Measurements from ENCODE around the gene DNASE1L3. TPM values are rescaled to one million over a fixed set of nuclear protein-coding genes. Genes with fewer than 3 reads are reported as not detected.
"Not testable (repeated sequence)": the region's sequence is repeated elsewhere in the genome, so short reads cannot be mapped to it uniquely, and the experiment has no call there.

The DNASE1L3 gene
- total RNA-seq, 8 experiments from 2014 or later: 0.17 to 1.4 (median 0.27) TPM; not detected in 2

- WGBS, 10 experiments: 60 to 100% (median 97%) methylated on average over 1 to 4 of the region's 4 CpGs; no CpG with 5 or more reads in 4 of the 10 experiments
- ATAC-seq (replicated peaks in 6 of 8): no peak
- peaks cover 0 to 3% of the 10 kb centered on the region in 2 donors for H3K4me1 ChIP-seq (replicated peaks in 1 of 2)
- in situ Hi-C loops (cut with MboI; ENCODE audit: low pct_unique_long_range_greater_than_20kb in 2 of 9, low sequenced_read_pairs in 9 of 9, unreplicated experiment in 9 of 9): no loop called here
- H3K4me3 ChIP-seq: no peak overlapping the region
- no peak overlapping the region for H3K27ac ChIP-seq
These were observed 7.2 kb downstream of the DNASE1L3 start for GRCh38 chr3:58203541-58203940.

- H3K4me3 ChIP-seq: no peak overlapping the region
- ATAC-seq (replicated peaks in 6 of 8): no peak
- no peak overlapping the region for H3K27ac ChIP-seq
- in situ Hi-C loops (cut with MboI; ENCODE audit: low pct_unique_long_range_greater_than_20kb in 2 of 9, low sequenced_read_pairs in 9 of 9, unreplicated experiment in 9 of 9): no loop called here
- H3K4me1 ChIP-seq (replicated peaks in 1 of 2): peaks cover 0 to 3% of the 10 kb centered on the region in 2 donors
- WGBS, 10 experiments: 25 to 79% (median 69%) methylated on average over 2 to 8 of the region's 9 CpGs; no CpG with 5 or more reads in 4 of the 10 experiments
These were observed 7.8 kb downstream of the DNASE1L3 start for GRCh38 chr3:58202917-58203360.

- ATAC-seq (replicated peaks in 6 of 8); H3K4me3 ChIP-seq; H3K27ac ChIP-seq; in situ Hi-C loops (cut with MboI; ENCODE audit: low pct_unique_long_range_greater_than_20kb in 2 of 9, low sequenced_read_pairs in 9 of 9, unreplicated experiment in 9 of 9); H3K4me1 ChIP-seq (replicated peaks in 1 of 2): not testable (repeated sequence)
- 39 to 100% (median 80%) methylated on average over 1 to 3 of the region's 3 CpGs; no CpG with 5 or more reads in 1 of the 10 experiments for WGBS, 10 experiments
These were observed 9.3 kb downstream of the DNASE1L3 start for GRCh38 chr3:58201451-58201850.

GRCh38 chr3:58200846-58201355 is 9.9 kb downstream of the DNASE1L3 start:
- H3K4me1 ChIP-seq (replicated peaks in 1 of 2): peaks cover 0 to 3% of the 10 kb centered on the region in 2 donors
- in situ Hi-C loops (cut with MboI; ENCODE audit: low pct_unique_long_range_greater_than_20kb in 2 of 9, low sequenced_read_pairs in 9 of 9, unreplicated experiment in 9 of 9): no loop called here
- no peak overlapping the region for H3K27ac ChIP-seq
- ATAC-seq (replicated peaks in 6 of 8): peak in 2 of 8 experiments; percentile 49 to 50
- whole genome bisulfite sequencing, 10 experiments: 20 to 62% (median 47%) methylated on average over 1 to 9 of the region's 11 CpGs; no CpG with 5 or more reads in 3 of the 10 experiments
- no peak overlapping the region for H3K4me3 ChIP-seq

GRCh38 chr3:58200121-58200709 is 10.6 kb downstream of the DNASE1L3 start:
- in situ Hi-C loops (cut with MboI; ENCODE audit: low pct_unique_long_range_greater_than_20kb in 2 of 9, low sequenced_read_pairs in 9 of 9, unreplicated experiment in 9 of 9): no loop called here
- H3K27ac ChIP-seq: no peak overlapping the region

GRCh38 chr3:58198804-58199203 is 12.0 kb downstream of the DNASE1L3 start:
- Histone ChIP-seq H3K4me3 (no peak overlapping the region), H3K4me1 (replicated peaks in 1 of 2) (peaks cover 0 to 3% of the 10 kb centered on the region in 2 donors), H3K27ac (no peak overlapping the region)
- in situ Hi-C loops (cut with MboI; ENCODE audit: low pct_unique_long_range_greater_than_20kb in 2 of 9, low sequenced_read_pairs in 9 of 9, unreplicated experiment in 9 of 9): loop anchor here in 4 of 9 experiments (25.0 kb wide), 3 partner anchors 88 to 213 kb away; partner anchors contain the start of genes HTD2 (in 1 of the 4) and RPP14 (in 1 of the 4)
- ATAC-seq (replicated peaks in 6 of 8): no peak

More at GRCh38 chr3:58200121-58200709, 10.6 kb downstream of the DNASE1L3 start:
- ATAC-seq (replicated peaks in 6 of 8): no peak
- Histone ChIP-seq H3K4me3 (no peak overlapping the region), H3K4me1 (replicated peaks in 1 of 2) (peaks cover 0 to 3% of the 10 kb centered on the region in 2 donors)

- in situ Hi-C loops (cut with MboI; ENCODE audit: low pct_unique_long_range_greater_than_20kb in 2 of 9, low sequenced_read_pairs in 9 of 9, unreplicated experiment in 9 of 9): loop anchor here in 4 of 9 experiments (25.0 kb wide), 3 partner anchors 89 to 214 kb away; partner anchors contain the start of genes HTD2 (in 1 of the 4) and RPP14 (in 1 of the 4)
- WGBS, 10 experiments: 29 to 100% (median 77%) methylated on average over 1 to 8 of the region's 8 CpGs; no CpG with 5 or more reads in 1 of the 10 experiments
- Histone ChIP-seq H3K4me3 (no peak overlapping the region), H3K4me1 (replicated peaks in 1 of 2) (peaks cover 0 to 3% of the 10 kb centered on the region in 2 donors), H3K27ac (no peak overlapping the region)
- no peak for ATAC-seq (replicated peaks in 6 of 8)
These were observed 12.4 kb downstream of the DNASE1L3 start for GRCh38 chr3:58198362-58198761.

GRCh38 chr3:58197588-58197987 is 13.2 kb downstream of the DNASE1L3 start:
- WGBS, 10 experiments: 76 to 97% (median 87%) methylated on average over 1 to 5 of the region's 10 CpGs; no CpG with 5 or more reads in 4 of the 10 experiments
- in situ Hi-C loops (cut with MboI; ENCODE audit: low pct_unique_long_range_greater_than_20kb in 2 of 9, low sequenced_read_pairs in 9 of 9, unreplicated experiment in 9 of 9): loop anchor here in 4 of 9 experiments (25.0 kb wide), 3 partner anchors 90 to 215 kb away; partner anchors contain the start of genes HTD2 (in 1 of the 4) and RPP14 (in 1 of the 4)

DNA sequence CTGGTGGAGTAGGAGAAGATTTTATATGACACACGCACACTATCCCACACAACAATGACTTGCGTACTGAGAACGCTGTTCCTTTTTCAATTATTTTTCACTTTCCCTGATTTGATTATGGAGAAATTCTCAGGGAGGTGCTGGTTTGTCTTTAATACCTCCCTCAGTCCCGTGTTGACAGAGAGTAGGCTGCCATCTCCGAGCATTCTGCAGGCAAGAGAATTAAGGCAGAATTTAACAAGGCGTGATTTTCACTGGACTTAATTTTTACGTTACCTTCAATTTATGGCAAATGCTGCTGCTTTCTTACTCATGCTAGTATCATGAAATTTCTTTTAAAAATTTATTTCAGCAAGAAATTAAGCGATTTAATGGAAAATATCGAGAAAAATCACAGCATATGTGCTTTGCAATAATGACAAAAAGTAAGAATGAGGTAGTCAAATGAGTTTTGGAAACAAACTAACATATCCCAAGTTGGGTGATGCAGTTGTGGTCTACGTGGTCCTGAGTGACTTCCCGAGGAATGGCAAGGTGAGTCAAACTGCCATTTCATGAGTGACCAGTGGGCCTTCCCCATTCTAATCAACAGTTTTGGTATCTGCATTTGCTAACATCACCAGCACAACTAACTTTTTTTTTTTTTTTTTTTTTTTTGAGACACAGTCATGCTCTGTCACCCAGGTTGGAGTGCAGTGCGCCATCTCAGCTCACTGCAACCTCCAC is 16.9 kb downstream of the DNASE1L3 start:
- Histone ChIP-seq H3K4me1 (replicated peaks in 1 of 2) (peaks cover 14 to 22% of the 10 kb centered on the region in 2 donors), H3K27ac (no peak overlapping the region), H3K4me3 (no peak overlapping the region)
- WGBS, 10 experiments: 64 to 100% (median 84%) methylated on average over 5 to 11 of the region's 12 CpGs
- no peak for ATAC-seq (replicated peaks in 6 of 8)
- in situ Hi-C loops (cut with MboI; ENCODE audit: low pct_unique_long_range_greater_than_20kb in 2 of 9, low sequenced_read_pairs in 9 of 9, unreplicated experiment in 9 of 9): loop anchor here in 4 of 9 experiments (25.0 kb wide), 3 partner anchors 93 to 218 kb away; partner anchors contain the start of genes HTD2 (in 1 of the 4) and RPP14 (in 1 of the 4)

More at GRCh38 chr3:58197588-58197987, 13.2 kb downstream of the DNASE1L3 start:
- ATAC-seq (replicated peaks in 6 of 8): no peak
- Histone ChIP-seq H3K27ac (no peak overlapping the region), H3K4me1 (replicated peaks in 1 of 2) (peaks cover 0 to 3% of the 10 kb centered on the region in 2 donors), H3K4me3 (no peak overlapping the region)

- peak in 4 of 8 experiments; percentile 35 to 44 (median 40) for ATAC-seq (replicated peaks in 6 of 8)
- no peak overlapping the region for H3K27ac ChIP-seq
- WGBS, 10 experiments: 0 to 100% (median 66%) methylated on average over 1 to 4 of the region's 5 CpGs; no CpG with 5 or more reads in 6 of the 10 experiments
- H3K4me3 ChIP-seq: no peak overlapping the region
- H3K4me1 ChIP-seq (replicated peaks in 1 of 2): peaks cover 20 to 26% of the 10 kb centered on the region in 2 donors
- in situ Hi-C loops (cut with MboI; ENCODE audit: low pct_unique_long_range_greater_than_20kb in 2 of 9, low sequenced_read_pairs in 9 of 9, unreplicated experiment in 9 of 9): loop anchor here in 4 of 9 experiments (25.0 kb wide), 3 partner anchors 95 to 220 kb away; partner anchors contain the start of genes HTD2 (in 1 of the 4) and RPP14 (in 1 of the 4)
These were observed 18.7 kb downstream of the DNASE1L3 start for GRCh38 chr3:58192069-58192468.

DNA sequence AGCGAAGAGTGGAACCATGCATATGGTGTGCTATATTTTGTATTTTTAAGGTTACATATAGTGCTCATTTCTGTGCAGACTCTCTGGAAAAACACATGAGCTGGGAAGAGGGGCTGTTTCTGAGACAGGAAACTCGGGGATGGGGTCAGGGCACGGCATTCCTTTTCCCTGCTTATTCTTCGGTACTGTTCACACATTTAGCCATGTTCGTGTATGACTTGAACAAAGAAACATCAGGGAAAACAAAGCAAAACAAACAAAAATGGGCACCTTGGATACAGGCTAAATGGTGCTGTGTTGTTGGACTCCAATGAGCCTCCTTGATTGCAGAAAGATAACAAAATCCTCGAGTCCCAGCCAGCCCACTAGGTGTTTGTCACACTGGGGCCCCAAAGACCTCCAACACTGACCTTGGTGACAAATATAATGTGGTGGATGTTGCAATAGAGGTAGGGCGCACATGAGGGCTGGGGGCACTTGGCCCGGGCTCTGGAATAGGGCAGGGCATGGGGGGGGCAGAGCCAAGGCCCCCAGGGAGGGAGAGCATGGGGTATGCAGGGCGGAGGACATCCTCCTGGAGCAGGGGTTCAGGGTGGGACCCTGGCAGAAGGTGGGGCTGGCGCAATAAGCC is 19.3 kb downstream of the DNASE1L3 start:
- WGBS, 10 experiments: 25 to 100% (median 69%) methylated on average over 1 to 6 of the region's 10 CpGs
- H3K27ac ChIP-seq: no peak overlapping the region
- peak in 2 of 8 experiments; percentile 14 to 60 for ATAC-seq (replicated peaks in 6 of 8)
- no peak overlapping the region for H3K4me3 ChIP-seq
- peaks cover 20 to 30% of the 10 kb centered on the region in 2 donors for H3K4me1 ChIP-seq (replicated peaks in 1 of 2)
- in situ Hi-C loops (cut with MboI; ENCODE audit: low pct_unique_long_range_greater_than_20kb in 2 of 9, low sequenced_read_pairs in 9 of 9, unreplicated experiment in 9 of 9): loop anchor here in 4 of 9 experiments (25.0 kb wide), 3 partner anchors 96 to 221 kb away; partner anchors contain the start of genes HTD2 (in 1 of the 4) and RPP14 (in 1 of the 4)

DNA sequence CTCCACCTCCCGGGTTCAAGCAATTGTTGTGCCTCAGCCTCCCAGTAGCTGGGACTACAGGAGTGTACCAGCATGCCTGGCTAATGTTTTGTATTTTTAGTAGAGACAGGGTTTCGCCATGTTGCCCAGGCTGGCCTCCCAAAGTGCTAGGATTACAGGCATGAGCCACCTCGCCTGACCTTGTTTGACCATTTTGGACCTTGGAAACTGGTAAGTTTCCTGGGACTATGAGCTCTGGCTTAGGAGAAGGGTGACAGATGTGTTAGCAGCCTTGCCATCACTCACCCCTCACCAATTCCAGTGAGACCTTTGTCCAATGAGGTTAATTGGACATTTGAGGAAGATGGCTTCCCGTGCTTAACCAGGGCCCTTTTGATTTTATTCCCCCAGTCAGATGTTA is 19.9 kb downstream of the DNASE1L3 start:
- ATAC-seq (replicated peaks in 6 of 8): no peak
- WGBS, 10 experiments: 83 to 100% (median 100%) methylated on average over 1 to 3 of the region's 4 CpGs; no CpG with 5 or more reads in 2 of the 10 experiments
- H3K27ac ChIP-seq: no peak overlapping the region
- in situ Hi-C loops (cut with MboI; ENCODE audit: low pct_unique_long_range_greater_than_20kb in 2 of 9, low sequenced_read_pairs in 9 of 9, unreplicated experiment in 9 of 9): loop anchor here in 4 of 9 experiments (25.0 kb wide), 3 partner anchors 96 to 221 kb away; partner anchors contain the start of genes HTD2 (in 1 of the 4) and RPP14 (in 1 of the 4)
- H3K4me3 ChIP-seq: no peak overlapping the region
- peaks cover 20 to 36% of the 10 kb centered on the region in 2 donors for H3K4me1 ChIP-seq (replicated peaks in 1 of 2)
